ENCODE results near the gene PCID2.

- TF ChIP-seq CTCF (IDR thresholded peaks at IDR 0.05) (no peak), ZFX (IDR thresholded peaks at IDR 0.05; ENCODE audit: borderline replicate concordance) (no peak)
These were observed 41.8 kb downstream of the PCID2 start for GRCh38 chr13:113166681-113167080.

Data from 22Rv1 (cell line).